ENCODE measurements around the gene PHKG2.

PHKG2 gene

GRCh38 chr16:30756781-30757100, 8.5 kb downstream of the PHKG2 start:
- DNase-seq (ENCODE audit: low spot score) = no peak

- DNase-seq (ENCODE audit: low spot score) = no peak
These were observed 9.1 kb downstream of the PHKG2 start for GRCh38 chr16:30757316-30757715.

- no peak for DNase-seq (ENCODE audit: low spot score)
These were observed 10.8 kb downstream of the PHKG2 start for GRCh38 chr16:30758988-30759491.

- DNase-seq (ENCODE audit: low spot score) = no peak
These were observed 11.9 kb downstream of the PHKG2 start for GRCh38 chr16:30760001-30760559.

GRCh38 chr16:30760577-30761426, 12.6 kb downstream of the PHKG2 start:
- no peak for DNase-seq (ENCODE audit: low spot score)

- DNase-seq (ENCODE audit: low spot score) = no peak
These were observed 13.3 kb downstream of the PHKG2 start for GRCh38 chr16:30761427-30761927.

GRCh38 chr16:30761928-30762902, 14.0 kb downstream of the PHKG2 start, which contains the start of the genes CFAP119 and RNF40:
Gene CFAP119 (minus strand): TSS chr16:30762062. CDS start chr16:30761748, 314 bp downstream.
Gene RNF40 (plus strand): TSS chr16:30762322. CDS start chr16:30762546, 224 bp downstream.
- peak; percentile 92 for DNase-seq (ENCODE audit: low spot score)

- no peak for DNase-seq (ENCODE audit: low spot score)
These were observed 14.9 kb downstream of the PHKG2 start for GRCh38 chr16:30762991-30763725.

GRCh38 chr16:30764086-30764485, 15.9 kb downstream of the PHKG2 start:
- no peak for DNase-seq (ENCODE audit: low spot score)

GRCh38 chr16:30764816-30765465, 16.7 kb downstream of the PHKG2 start:
- no peak for DNase-seq (ENCODE audit: low spot score)

GRCh38 chr16:30766206-30766932, 18.1 kb downstream of the PHKG2 start:
- no peak for DNase-seq (ENCODE audit: low spot score)

- no peak for DNase-seq (ENCODE audit: low spot score)
These were observed 18.7 kb downstream of the PHKG2 start for GRCh38 chr16:30766933-30767284.

- no peak for DNase-seq (ENCODE audit: low spot score)
These were observed 19.7 kb downstream of the PHKG2 start for GRCh38 chr16:30767767-30768465.

- no peak for DNase-seq (ENCODE audit: low spot score)
These were observed 20.5 kb downstream of the PHKG2 start for GRCh38 chr16:30768583-30769181.

- DNase-seq (ENCODE audit: low spot score) = no peak
These were observed 21.3 kb downstream of the PHKG2 start for GRCh38 chr16:30769379-30770089.

GRCh38 chr16:30771726-30772125, 23.5 kb downstream of the PHKG2 start:
- no peak for DNase-seq (ENCODE audit: low spot score)

GRCh38 chr16:30773826-30774225, 25.6 kb downstream of the PHKG2 start:
- DNase-seq (ENCODE audit: low spot score) = no peak

- no peak for DNase-seq (ENCODE audit: low spot score)
These were observed 26.3 kb downstream of the PHKG2 start for GRCh38 chr16:30774367-30775130.
